GM19099 (cell line): ENCODE results near the gene CCNQ.

Experiments
- POLR2A ChIP-seq: IDR thresholded peaks from 3 replicates; pipeline ENCODE4 v1.6.1; 2011; ENCODE audit warnings: low read depth; ENCODE audit not compliant: insufficient read length; ENCODE audit errors: extremely low read depth

Gene CCNQ

GRCh38 chrX:153640045-153640686, 41.2 kb upstream of the CCNQ start:
- TF ChIP-seq POLR2A: no peak

GRCh38 chrX:153639177-153640044, 40.5 kb upstream of the CCNQ start:
- no peak for TF ChIP-seq POLR2A

GRCh38 chrX:153638436-153639176, 39.7 kb upstream of the CCNQ start:
- no peak for TF ChIP-seq POLR2A

- no peak for TF ChIP-seq POLR2A
Observed at GRCh38 chrX:153638041-153638371, 39.1 kb upstream of the CCNQ start.

GRCh38 chrX:153637121-153638040, 38.4 kb upstream of the CCNQ start:
- TF ChIP-seq POLR2A: no peak

- no peak for TF ChIP-seq POLR2A
Observed at GRCh38 chrX:153636716-153637115, 37.8 kb upstream of the CCNQ start.

- TF ChIP-seq POLR2A: no peak
Observed at GRCh38 chrX:153635788-153636668, 37.1 kb upstream of the CCNQ start.

GRCh38 chrX:153635388-153635787, 36.4 kb upstream of the CCNQ start:
- no peak for TF ChIP-seq POLR2A

GRCh38 chrX:153634832-153635231, 35.9 kb upstream of the CCNQ start:
- no peak for TF ChIP-seq POLR2A

GRCh38 chrX:153634236-153634635, 35.3 kb upstream of the CCNQ start:
- no peak for TF ChIP-seq POLR2A

GRCh38 chrX:153633607-153634180, 34.8 kb upstream of the CCNQ start:
- no peak for TF ChIP-seq POLR2A

- no peak for TF ChIP-seq POLR2A
Observed at GRCh38 chrX:153633048-153633447, 34.1 kb upstream of the CCNQ start.

- TF ChIP-seq POLR2A: no peak
Observed at GRCh38 chrX:153632595-153632946, 33.6 kb upstream of the CCNQ start.

GRCh38 chrX:153631907-153632594, 33.1 kb upstream of the CCNQ start:
- TF ChIP-seq POLR2A: no peak

- no peak for TF ChIP-seq POLR2A
Observed at GRCh38 chrX:153631346-153631745, 32.4 kb upstream of the CCNQ start.
